AG10803 (cell line): ENCODE measurements around the gene SOX4.

Source experiments
- DNase-seq: peaks from one replicate; pipeline ENCODE4 v3.0.0; 2010; ENCODE audit warnings: low read depth
- H3K4me3 ChIP-seq: 2 replicates; pipeline ENCODE4 v1.5.1; 2011; ENCODE audit warnings: mild to moderate bottlenecking, low read length, control low read depth
- TF ChIP-seq, protein P1 (sequence below): conservative IDR thresholded peaks from 2 replicates; pipeline ENCODE4 v1.5.1; 2011; ENCODE audit warnings: mild to moderate bottlenecking, low read length, control low read depth, inconsistent platforms

Gene SOX4

DNA sequence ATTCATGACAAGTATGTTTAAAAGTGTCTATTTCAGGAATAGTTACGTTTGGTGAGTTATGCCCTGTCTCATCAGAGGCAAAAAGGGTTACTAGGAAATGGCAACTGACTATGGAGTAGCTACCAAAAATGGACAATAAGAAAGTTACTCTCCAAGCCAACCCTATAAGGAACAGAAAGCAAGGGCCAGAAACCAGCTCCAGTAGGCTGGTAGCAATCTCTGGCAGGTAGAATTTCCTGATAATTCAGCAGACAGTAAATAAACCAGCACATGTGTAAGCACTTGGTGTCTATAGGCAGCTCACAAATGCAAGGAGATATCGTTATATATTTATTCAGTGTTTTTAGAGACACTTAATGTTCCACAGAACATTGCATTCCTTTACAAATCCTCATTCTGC is 20.3 kb downstream of the SOX4 start:
- TF ChIP-seq, protein P1, sequence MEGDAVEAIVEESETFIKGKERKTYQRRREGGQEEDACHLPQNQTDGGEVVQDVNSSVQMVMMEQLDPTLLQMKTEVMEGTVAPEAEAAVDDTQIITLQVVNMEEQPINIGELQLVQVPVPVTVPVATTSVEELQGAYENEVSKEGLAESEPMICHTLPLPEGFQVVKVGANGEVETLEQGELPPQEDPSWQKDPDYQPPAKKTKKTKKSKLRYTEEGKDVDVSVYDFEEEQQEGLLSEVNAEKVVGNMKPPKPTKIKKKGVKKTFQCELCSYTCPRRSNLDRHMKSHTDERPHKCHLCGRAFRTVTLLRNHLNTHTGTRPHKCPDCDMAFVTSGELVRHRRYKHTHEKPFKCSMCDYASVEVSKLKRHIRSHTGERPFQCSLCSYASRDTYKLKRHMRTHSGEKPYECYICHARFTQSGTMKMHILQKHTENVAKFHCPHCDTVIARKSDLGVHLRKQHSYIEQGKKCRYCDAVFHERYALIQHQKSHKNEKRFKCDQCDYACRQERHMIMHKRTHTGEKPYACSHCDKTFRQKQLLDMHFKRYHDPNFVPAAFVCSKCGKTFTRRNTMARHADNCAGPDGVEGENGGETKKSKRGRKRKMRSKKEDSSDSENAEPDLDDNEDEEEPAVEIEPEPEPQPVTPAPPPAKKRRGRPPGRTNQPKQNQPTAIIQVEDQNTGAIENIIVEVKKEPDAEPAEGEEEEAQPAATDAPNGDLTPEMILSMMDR: no peak
- no peak overlapping the region for H3K4me3 ChIP-seq
- no peak for DNase-seq

DNA sequence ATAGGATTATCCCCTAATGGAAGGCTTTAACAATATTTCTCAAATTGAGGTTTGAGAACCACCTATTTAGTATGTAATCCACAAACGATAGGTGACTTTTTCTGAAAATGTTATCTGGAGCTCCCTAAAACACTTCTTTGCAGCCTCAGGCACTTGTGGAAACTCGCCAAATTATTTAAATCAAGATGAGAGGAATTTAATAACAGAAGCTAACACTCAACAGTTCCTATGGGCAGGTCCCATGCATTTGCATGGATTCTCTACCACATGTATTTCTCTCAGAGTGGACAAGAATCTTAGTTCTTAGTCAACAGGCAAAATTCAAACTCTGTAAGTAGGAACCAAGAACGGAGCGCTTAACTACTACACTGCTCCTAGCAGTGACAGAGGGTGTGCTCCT is 20.7 kb downstream of the SOX4 start:
- TF ChIP-seq, protein P1: no peak
- no peak for DNase-seq
- H3K4me3 ChIP-seq: no peak overlapping the region

DNA sequence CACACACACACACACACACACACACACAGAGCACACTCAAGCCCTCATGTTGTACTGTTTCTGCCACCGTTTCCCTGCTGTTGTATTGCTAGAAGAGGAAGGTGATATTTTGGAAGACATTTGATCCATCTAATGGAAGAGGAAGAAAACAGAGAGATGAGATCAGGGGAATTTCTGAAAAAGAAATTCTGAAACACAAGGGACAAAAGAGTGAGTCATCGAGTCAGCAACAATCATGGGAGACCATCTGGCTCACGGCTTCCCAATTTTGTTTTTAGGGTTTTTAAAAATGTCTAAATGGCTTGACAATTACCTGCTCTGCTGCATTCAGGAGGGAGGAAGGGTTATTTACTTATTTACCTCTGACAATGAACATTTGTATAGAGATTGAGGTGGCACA is 22.0 kb downstream of the SOX4 start:
- TF ChIP-seq, protein P1: no peak
- no peak overlapping the region for H3K4me3 ChIP-seq
- no peak for DNase-seq

DNA sequence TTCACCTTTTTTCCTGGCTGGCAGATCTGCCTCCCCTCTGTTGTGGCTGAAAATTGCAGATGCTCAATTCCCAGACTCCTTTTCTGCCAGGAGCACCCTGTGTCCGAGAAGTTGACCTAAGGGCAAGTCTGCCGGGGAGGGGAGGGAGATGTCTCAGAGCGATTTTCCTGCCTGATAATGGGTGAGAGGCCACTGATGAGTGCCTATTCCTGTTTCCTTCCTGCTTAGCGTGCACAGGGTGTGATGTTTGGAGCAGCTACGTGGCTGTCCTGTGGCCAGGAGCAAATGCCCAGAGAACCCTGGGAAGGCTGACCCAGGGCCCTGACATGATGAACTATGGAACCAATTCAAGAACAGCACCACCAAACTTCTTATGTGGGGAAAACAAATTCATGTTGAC is 22.5 kb downstream of the SOX4 start:
- TF ChIP-seq, protein P1: no peak
- no peak overlapping the region for H3K4me3 ChIP-seq
- DNase-seq: no peak

DNA sequence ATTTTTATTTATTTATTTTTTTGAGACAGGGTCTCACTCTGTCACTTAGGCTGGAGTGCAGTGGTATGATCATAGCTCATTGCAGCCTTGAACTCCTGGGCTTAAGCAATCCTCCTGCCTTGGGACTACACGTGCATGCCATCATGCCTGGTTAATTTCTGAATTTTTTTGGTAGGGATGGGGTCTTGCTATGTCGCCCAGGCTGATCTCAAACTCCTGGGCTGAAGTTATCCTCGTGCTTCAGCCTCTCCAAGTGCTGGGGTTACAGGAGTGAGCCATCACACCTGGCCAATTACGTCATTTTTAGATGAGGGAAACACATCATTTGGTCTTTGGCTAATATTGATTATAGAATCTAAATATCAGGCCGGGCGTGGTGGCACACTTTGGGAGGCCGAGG is 32.1 kb downstream of the SOX4 start:
- TF ChIP-seq, protein P1: no peak
- H3K4me3 ChIP-seq: no peak overlapping the region
- DNase-seq: no peak

DNA sequence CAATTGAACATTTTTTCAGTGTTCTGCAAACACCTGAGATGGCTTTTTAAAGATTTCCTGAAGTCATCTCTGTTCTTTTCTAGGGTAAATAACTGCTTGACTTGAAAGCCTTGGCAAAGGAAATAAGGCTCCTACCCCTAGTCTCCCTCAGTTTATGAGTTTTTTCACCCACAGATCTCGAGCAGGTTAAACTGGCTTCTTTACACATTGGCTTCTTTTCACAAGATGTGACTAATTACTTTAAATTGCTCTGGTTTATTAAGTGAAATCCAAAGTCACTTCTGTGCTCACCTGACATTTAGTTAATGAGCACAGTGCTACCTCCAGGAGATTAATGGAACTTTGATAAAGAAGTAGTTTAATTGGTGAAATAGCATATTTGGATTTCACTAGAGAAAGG is 33.2 kb downstream of the SOX4 start:
- no peak overlapping the region for H3K4me3 ChIP-seq
- DNase-seq: no peak
- TF ChIP-seq, protein P1: no peak

DNA sequence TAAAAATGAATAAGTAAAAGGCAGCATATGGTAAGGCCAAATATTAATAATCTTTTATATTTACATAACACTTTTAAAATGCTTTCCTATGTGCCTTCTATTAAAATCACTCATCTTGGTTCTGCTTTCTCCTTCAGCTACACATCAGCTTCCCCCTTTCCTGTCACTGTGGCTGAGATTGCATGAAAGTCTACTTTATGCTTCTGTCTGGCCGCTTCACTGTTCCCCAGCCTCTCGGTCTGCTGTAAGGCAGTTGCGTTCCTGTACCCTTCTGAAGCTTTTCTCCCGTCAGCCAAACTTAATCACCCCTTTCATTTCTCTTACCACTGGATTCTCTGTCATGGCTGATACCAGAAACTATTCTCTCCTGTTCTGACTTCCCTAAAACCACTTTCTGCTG is 34.6 kb downstream of the SOX4 start:
- H3K4me3 ChIP-seq: no peak overlapping the region
- TF ChIP-seq, protein P1: no peak
- no peak for DNase-seq
